ENCODE data around the gene DLG1. TPM values are rescaled to one million over a fixed set of nuclear protein-coding genes. Genes with fewer than 3 reads are reported as not detected.
"Not testable (repeated sequence)": the region's sequence is repeated elsewhere in the genome, so short reads cannot be mapped to it uniquely, and the experiment has no call there.

Gene DLG1
- total RNA-seq, 1 experiment from 2014 or later: 27.1 TPM

DNA sequence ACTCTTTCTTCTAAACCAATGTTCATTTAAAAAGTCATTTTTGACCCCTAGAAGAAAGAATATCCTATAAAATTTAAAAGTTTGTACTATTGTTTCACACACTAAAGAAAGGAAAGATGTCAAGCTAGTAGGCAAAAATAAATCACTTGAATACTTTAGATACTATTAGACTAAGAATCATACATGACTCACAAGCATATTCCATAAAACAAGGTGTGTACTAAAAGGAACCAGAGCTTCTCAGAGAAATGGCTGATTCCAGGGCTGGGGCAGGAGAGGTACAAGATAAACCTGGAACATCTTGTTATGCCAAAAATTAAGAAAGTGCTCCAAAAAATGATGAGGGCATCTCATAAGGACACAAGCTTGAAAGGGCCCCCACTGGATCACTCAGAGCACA, 8.7 kb downstream of the DLG1 start:
- Histone ChIP-seq H3K36me3 (replicated peaks; ENCODE audit: control insufficient read depth, insufficient read depth, low read length) (peaks cover 9% of the 10 kb centered on the region), H3K4me3 (ENCODE audit: insufficient read depth, low read depth, low read length) (no peak overlapping the region)
- no peak for DNase-seq

DNA sequence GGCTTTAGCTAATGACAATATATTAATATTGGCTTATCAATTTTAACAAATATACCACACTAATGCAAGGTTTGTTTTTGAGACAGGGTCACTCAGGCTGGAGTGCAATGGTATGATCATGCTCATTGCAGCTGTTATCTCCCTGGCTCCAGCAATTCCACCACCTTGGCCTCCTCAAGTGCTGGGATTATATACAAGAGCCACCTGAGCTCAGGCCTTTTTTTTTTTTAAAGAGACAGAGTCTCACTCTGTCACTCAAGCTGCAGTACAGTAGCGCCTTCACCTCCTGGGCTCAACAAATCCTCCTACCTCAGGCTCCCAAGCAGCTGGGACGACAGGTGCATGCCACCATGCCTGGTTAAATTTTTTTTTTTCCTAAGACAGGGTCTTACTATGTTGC, 11.7 kb downstream of the DLG1 start:
- Histone ChIP-seq H3K4me3 (ENCODE audit: insufficient read depth, low read depth, low read length) (no peak overlapping the region), H3K36me3 (replicated peaks; ENCODE audit: control insufficient read depth, insufficient read depth, low read length) (peaks cover 13% of the 10 kb centered on the region), H3K27me3 (ENCODE audit: control insufficient read depth, insufficient read depth, low read length) (no peaks in the 10 kb centered on the region)
- DNase-seq: no peak

More for the DNA sequence above, 8.7 kb downstream of the DLG1 start:
- no peaks in the 10 kb centered on the region for H3K27me3 ChIP-seq (ENCODE audit: control insufficient read depth, insufficient read depth, low read length)

- Histone ChIP-seq H3K36me3 (replicated peaks; ENCODE audit: control insufficient read depth, insufficient read depth, low read length) (peaks cover 13% of the 10 kb centered on the region), H3K4me3 (ENCODE audit: insufficient read depth, low read depth, low read length) (no peak overlapping the region), H3K27me3 (ENCODE audit: control insufficient read depth, insufficient read depth, low read length) (no peaks in the 10 kb centered on the region)
- DNase-seq: no peak
These were observed 12.9 kb downstream of the DLG1 start for GRCh38 chr3:197285557-197285956.

- Histone ChIP-seq H3K27me3 (ENCODE audit: control insufficient read depth, insufficient read depth, low read length) (no peaks in the 10 kb centered on the region), H3K36me3 (replicated peaks; ENCODE audit: control insufficient read depth, insufficient read depth, low read length) (peaks cover 11% of the 10 kb centered on the region), H3K4me3 (ENCODE audit: insufficient read depth, low read depth, low read length) (no peak overlapping the region)
- DNase-seq: no peak
These were observed 15.4 kb downstream of the DLG1 start for GRCh38 chr3:197283045-197283444.

DNA sequence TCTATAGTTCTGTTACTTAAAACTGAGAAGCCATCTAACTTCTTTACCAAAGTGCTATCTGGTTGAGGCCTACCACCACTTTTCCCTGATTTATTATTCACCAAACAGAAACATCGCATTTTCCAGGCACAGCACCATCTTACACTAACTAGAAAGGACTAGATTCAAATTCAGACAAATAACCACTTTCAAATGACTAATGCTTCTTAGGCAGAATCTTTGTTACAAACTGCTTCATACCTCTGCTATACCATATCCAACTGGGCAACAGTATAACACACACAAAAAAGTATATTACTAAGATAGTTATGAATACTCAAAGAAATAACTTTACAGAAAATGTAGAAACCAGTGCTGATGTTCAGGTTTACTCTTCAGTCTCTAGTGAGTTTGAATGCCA, 16.6 kb downstream of the DLG1 start:
- Histone ChIP-seq H3K4me3 (ENCODE audit: insufficient read depth, low read depth, low read length) (no peak overlapping the region), H3K36me3 (replicated peaks; ENCODE audit: control insufficient read depth, insufficient read depth, low read length) (peaks cover 10% of the 10 kb centered on the region), H3K27me3 (ENCODE audit: control insufficient read depth, insufficient read depth, low read length) (no peaks in the 10 kb centered on the region)
- no peak for DNase-seq

DNA sequence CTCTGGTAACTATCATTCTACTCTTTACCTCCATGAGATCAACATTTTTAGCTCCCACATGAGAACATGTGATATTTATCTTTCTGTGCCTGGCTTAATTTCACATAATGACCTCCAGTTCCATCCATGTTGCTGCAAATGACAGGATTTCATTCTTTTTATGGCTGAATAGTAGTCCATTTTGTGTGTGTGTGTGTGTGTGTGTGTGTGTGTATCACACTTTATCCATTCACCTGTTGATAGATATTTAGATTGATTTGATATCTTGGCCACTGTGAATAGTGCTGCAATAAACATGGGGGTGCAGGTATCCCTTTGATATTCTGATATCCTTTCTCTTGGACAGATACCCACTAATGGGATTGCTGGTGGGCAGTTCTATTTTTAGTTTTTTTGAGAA, 18.3 kb downstream of the DLG1 start:
- Histone ChIP-seq H3K4me3 (ENCODE audit: insufficient read depth, low read depth, low read length) (no peak overlapping the region), H3K36me3 (replicated peaks; ENCODE audit: control insufficient read depth, insufficient read depth, low read length) (peaks cover 4% of the 10 kb centered on the region), H3K27me3 (ENCODE audit: control insufficient read depth, insufficient read depth, low read length) (no peaks in the 10 kb centered on the region)

DNA sequence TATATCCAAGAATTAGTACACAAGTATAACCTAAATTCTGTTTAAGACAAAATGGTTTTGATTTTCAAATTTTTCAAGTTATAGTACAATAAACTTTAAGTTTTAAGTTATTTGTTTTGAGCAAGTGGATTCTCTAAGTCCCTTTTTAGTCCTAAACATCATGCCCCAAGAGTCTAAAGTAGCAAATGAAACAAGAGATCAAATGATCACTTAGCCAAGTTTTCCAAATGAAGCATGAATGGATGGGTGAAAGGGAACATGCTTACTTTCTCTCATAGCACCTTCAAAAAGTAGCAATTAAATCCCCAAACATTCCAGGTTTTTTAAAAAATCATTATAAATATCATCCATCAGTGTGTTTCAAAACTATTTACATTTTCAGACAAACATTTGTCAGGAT, 19.5 kb downstream of the DLG1 start:
- Histone ChIP-seq H3K27me3 (ENCODE audit: control insufficient read depth, insufficient read depth, low read length) (no peaks in the 10 kb centered on the region), H3K36me3 (replicated peaks; ENCODE audit: control insufficient read depth, insufficient read depth, low read length) (peaks cover 4% of the 10 kb centered on the region), H3K4me3 (ENCODE audit: insufficient read depth, low read depth, low read length) (no peak overlapping the region)
- no peak for DNase-seq

More for the DNA sequence above, 18.3 kb downstream of the DLG1 start:
- DNase-seq: no peak

GRCh38 chr3:197276808-197277207, 21.6 kb downstream of the DLG1 start:
- not testable (repeated sequence) for DNase-seq; H3K36me3 ChIP-seq (replicated peaks; ENCODE audit: control insufficient read depth, insufficient read depth, low read length); H3K4me3 ChIP-seq (ENCODE audit: insufficient read depth, low read depth, low read length); H3K27me3 ChIP-seq (ENCODE audit: control insufficient read depth, insufficient read depth, low read length)

DNA sequence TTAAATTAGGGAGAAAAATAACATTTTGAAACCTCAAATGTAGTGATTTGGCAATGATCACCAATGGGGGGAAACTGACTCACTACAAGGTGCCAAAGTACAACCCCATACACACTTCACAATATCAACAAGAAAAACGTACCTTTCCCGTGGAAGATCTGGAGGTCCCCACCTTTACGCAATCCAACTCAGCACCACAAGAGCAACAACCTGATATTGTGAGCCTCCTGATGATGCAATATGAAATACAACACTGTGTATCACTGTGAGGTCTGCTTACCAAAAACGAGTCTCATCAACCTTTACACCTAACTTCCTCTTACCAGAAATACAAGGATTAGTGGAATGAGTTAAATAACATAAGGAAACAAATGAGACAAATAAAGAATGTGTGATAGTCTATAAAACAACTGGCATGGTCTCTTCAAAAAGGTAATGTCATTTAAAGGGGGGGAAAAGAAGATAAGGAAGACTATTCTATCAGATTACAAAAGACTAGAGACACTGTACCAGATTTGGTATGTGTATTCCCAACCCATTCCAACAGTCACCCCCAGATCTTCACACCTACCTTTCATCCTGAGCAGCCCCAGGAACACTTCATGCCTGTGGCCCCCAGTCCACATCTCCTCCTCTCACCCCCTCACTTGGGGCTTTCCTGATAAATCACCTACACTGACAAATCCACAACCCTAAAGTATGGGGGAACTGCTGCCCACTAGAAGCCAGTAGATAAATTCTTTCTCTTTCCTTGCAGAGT, 27.7 kb downstream of the DLG1 start:
- no peak for DNase-seq
- Histone ChIP-seq H3K36me3 (replicated peaks; ENCODE audit: control insufficient read depth, insufficient read depth, low read length) (no peaks in the 10 kb centered on the region; the same call in 1 of the 2 replicates), H3K4me3 (ENCODE audit: insufficient read depth, low read depth, low read length) (no peak overlapping the region), H3K27me3 (ENCODE audit: control insufficient read depth, insufficient read depth, low read length) (no peaks in the 10 kb centered on the region)

DNA sequence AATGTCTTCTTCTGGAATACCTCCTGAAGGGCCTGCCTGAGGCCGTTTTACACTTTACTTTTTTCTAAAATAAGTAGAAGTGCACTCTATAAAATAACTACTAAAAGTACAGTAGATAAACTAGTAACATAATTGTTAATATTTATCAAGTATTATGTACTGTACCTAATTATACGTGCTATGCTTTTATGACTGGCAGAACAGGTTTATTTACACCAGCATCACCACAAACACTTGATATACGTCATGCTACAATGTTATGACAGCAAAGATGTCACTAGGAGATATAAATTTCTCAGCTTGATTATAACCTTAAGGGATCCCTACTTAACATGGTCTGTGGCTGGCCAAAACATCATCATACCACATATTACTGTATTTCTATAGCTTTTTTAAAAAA, 29.4 kb downstream of the DLG1 start:
- no peak overlapping the region for H3K4me3 ChIP-seq (ENCODE audit: insufficient read depth, low read depth, low read length)
- no peak for DNase-seq
- no peaks in the 10 kb centered on the region; the same call in 1 of the 2 replicates for H3K36me3 ChIP-seq (replicated peaks; ENCODE audit: control insufficient read depth, insufficient read depth, low read length)
- no peaks in the 10 kb centered on the region for H3K27me3 ChIP-seq (ENCODE audit: control insufficient read depth, insufficient read depth, low read length)

DNA sequence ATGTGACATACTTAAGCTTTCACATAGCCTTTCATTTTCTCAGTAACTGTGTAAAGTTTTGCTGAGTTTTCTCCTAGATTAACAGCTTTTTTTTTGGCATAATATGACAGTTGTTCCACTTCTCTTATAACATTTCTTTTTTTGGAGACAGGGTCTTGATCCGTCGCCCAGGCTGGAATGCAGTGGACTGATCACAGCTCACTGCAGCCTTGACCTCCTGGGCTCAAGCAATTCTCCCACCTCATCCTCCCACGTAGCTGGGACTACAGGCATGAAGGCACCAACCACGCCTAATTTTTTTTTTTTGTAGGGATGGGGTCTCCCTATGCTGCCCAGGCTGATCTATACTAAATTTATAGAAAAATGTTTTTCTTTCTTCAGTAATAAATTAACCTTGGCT, 30.1 kb downstream of the DLG1 start:
- Histone ChIP-seq H3K27me3 (ENCODE audit: control insufficient read depth, insufficient read depth, low read length) (no peaks in the 10 kb centered on the region), H3K4me3 (ENCODE audit: insufficient read depth, low read depth, low read length) (no peak overlapping the region), H3K36me3 (replicated peaks; ENCODE audit: control insufficient read depth, insufficient read depth, low read length) (no peaks in the 10 kb centered on the region; the same call in 1 of the 2 replicates)
- no peak for DNase-seq

DNA sequence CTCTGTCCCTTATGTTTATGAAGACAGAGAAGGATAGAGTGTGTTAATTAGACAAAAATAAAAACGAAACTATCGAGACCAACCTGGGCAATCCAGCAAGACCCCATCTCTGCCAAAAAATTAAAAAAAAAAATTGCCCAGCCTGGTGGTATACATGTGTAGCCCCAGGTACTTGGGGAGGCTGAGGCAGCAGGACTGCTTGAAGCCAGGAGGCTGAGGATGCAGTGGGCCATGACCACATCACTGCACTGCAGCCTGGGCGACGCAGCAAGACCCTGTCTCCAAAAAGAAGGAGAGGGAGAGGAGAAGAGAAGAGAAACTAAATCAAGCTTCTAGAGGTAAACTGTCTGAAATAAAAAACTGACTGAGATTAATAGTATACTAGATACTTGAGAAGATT, 32.1 kb downstream of the DLG1 start:
- H3K36me3 ChIP-seq (replicated peaks; ENCODE audit: control insufficient read depth, insufficient read depth, low read length): no peaks in the 10 kb centered on the region; the same call in 1 of the 2 replicates
- no peak for DNase-seq

DNA sequence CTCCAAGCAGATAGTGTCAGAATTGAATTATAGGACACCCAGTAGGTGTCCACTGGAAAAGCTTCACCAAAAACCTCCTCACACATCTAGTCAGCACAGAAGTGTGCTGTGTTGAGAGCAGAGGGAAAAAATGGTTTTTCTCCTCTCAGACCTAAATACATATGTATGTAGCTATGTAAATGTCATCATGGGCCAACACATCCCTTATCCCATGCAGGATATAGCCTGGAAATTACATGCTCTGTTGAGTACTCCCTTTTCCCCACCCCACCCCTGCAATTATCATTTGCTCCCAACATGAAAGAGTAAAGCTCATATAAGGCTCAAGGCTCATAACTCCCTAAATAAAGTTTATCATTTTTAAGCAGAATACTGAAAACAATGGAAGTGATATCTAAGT, 35.7 kb downstream of the DLG1 start:
- DNase-seq: no peak
- Histone ChIP-seq H3K36me3 (replicated peaks; ENCODE audit: control insufficient read depth, insufficient read depth, low read length) (no peaks in the 10 kb centered on the region), H3K27me3 (ENCODE audit: control insufficient read depth, insufficient read depth, low read length) (no peaks in the 10 kb centered on the region), H3K4me3 (ENCODE audit: insufficient read depth, low read depth, low read length) (no peak overlapping the region)

More for the DNA sequence above, 32.1 kb downstream of the DLG1 start:
- no peak overlapping the region for H3K4me3 ChIP-seq (ENCODE audit: insufficient read depth, low read depth, low read length)
- H3K27me3 ChIP-seq (ENCODE audit: control insufficient read depth, insufficient read depth, low read length): no peaks in the 10 kb centered on the region

DNA sequence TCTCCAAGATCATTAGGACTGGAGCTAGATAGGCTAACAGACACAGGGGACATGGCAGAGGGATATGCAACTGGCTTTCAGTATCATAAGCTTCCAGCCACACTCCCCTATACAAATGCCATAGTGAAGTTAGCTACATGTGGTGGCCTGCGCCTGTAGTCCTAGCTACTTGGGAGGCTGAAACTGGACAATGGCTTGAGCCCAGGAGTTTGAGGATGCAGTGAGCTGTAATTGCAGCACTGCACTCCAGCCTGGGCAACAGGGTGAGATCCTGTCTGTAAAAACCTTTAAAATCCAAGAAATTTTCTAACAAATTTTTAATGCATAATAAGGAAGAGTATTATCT, 37.3 kb downstream of the DLG1 start:
- DNase-seq: no peak
- H3K36me3 ChIP-seq (replicated peaks; ENCODE audit: control insufficient read depth, insufficient read depth, low read length): no peaks in the 10 kb centered on the region
- no peaks in the 10 kb centered on the region for H3K27me3 ChIP-seq (ENCODE audit: control insufficient read depth, insufficient read depth, low read length)
- H3K4me3 ChIP-seq (ENCODE audit: insufficient read depth, low read depth, low read length): no peak overlapping the region

GRCh38 chr3:197260491-197261163, 37.8 kb downstream of the DLG1 start:
- no peaks in the 10 kb centered on the region for H3K27me3 ChIP-seq (ENCODE audit: control insufficient read depth, insufficient read depth, low read length)
- H3K36me3 ChIP-seq (replicated peaks; ENCODE audit: control insufficient read depth, insufficient read depth, low read length): no peaks in the 10 kb centered on the region
- no peak overlapping the region for H3K4me3 ChIP-seq (ENCODE audit: insufficient read depth, low read depth, low read length)
- DNase-seq: no peak
